ENCODE results near the gene CHD2. TPM values are rescaled to one million over a fixed set of nuclear protein-coding genes. Genes with fewer than 3 reads are reported as not detected.
A peak's percentile ranks its signal among the peaks of the same experiment; 100 is the strongest.

CHD2 gene
- total RNA-seq, 1 donor from 2014 or later, result 54.2 TPM

DNA sequence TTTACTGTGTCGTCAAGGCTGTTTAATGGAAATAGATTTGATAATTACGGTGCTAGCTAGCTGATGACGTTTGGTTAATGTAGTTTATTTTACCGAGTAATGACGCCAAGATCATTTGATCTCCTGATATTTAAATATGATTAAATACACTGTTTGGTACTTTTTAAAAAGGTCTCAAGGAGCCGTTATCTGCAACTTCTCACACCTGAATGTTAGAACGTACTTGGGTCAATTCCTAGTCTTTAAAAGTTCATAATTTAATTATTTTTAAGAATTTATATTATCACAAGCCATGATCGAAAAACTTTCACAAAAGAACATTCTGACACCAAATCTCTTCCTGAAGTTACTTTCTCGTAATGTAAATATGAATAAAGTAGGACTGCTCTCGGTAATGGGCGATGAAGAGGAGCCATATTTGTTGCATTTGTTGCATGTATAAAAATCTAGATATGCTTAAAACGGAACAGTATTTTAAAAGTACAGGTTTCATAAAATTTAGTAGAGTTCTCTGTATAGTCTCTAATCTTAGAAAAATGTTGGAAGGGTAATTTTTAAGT is 16.2 kb upstream of the CHD2 start:
- DNase-seq (ENCODE audit: low read depth), result no peak
- peak overlapping the region; percentile 92 for H3K4me3 ChIP-seq (ENCODE audit: low read depth, low read length)
- no peak for TF ChIP-seq CTCF (IDR thresholded peaks at IDR 0.05; ENCODE audit: insufficient read depth, low read length, poor library complexity, severe bottlenecking)
- no peaks in the 10 kb centered on the region for H3K27me3 ChIP-seq (ENCODE audit: control insufficient read depth, insufficient read depth, low read length)
- H3K36me3 ChIP-seq (ENCODE audit: control insufficient read depth, insufficient read depth, low read length), result peaks cover 1% of the 10 kb centered on the region

- DNase-seq (ENCODE audit: low read depth), result no peak
- Histone ChIP-seq H3K4me3 (ENCODE audit: low read depth, low read length) (peak overlapping the region; percentile 92), H3K27me3 (ENCODE audit: control insufficient read depth, insufficient read depth, low read length) (no peaks in the 10 kb centered on the region), H3K36me3 (ENCODE audit: control insufficient read depth, insufficient read depth, low read length) (peaks cover 1% of the 10 kb centered on the region)
- no peak for TF ChIP-seq CTCF (IDR thresholded peaks at IDR 0.05; ENCODE audit: insufficient read depth, low read length, poor library complexity, severe bottlenecking)
These were observed 15.5 kb upstream of the CHD2 start for GRCh38 chr15:92884436-92885223.

- Histone ChIP-seq H3K36me3 (ENCODE audit: control insufficient read depth, insufficient read depth, low read length) (peaks cover 1% of the 10 kb centered on the region), H3K4me3 (ENCODE audit: low read depth, low read length) (peak overlapping the region; percentile 92), H3K27me3 (ENCODE audit: control insufficient read depth, insufficient read depth, low read length) (no peaks in the 10 kb centered on the region)
- no peak for DNase-seq (ENCODE audit: low read depth)
- no peak for TF ChIP-seq CTCF (IDR thresholded peaks at IDR 0.05; ENCODE audit: insufficient read depth, low read length, poor library complexity, severe bottlenecking)
These were observed 14.7 kb upstream of the CHD2 start for GRCh38 chr15:92885224-92886041.

DNA sequence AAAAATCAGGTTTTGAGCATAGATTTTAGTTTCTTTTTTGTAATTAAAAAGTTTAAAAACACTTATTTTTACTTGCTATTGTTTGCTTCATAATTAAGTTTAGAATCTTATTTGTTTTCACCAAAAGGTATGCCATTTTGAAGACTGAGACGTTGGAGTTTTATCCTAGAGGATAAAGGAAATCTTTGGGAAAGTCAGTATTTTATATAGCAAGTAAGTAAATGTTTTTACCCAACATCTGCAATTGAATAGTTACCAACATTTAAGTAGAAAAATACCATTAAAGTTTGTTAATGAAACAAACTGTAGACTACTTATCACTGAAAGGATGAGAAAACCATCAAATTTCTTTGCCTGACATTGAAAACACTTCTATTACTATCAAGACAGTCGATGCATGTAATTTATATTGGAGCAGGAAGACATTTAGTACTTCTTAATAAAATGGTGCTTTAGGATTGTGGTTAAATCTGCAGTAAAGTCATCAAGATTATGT is 14.0 kb upstream of the CHD2 start:
- Histone ChIP-seq H3K4me3 (ENCODE audit: low read depth, low read length) (peak overlapping the region; percentile 92), H3K36me3 (ENCODE audit: control insufficient read depth, insufficient read depth, low read length) (peaks cover 1% of the 10 kb centered on the region), H3K27me3 (ENCODE audit: control insufficient read depth, insufficient read depth, low read length) (no peaks in the 10 kb centered on the region)
- no peak for TF ChIP-seq CTCF (IDR thresholded peaks at IDR 0.05; ENCODE audit: insufficient read depth, low read length, poor library complexity, severe bottlenecking)
- no peak for DNase-seq (ENCODE audit: low read depth)

DNA sequence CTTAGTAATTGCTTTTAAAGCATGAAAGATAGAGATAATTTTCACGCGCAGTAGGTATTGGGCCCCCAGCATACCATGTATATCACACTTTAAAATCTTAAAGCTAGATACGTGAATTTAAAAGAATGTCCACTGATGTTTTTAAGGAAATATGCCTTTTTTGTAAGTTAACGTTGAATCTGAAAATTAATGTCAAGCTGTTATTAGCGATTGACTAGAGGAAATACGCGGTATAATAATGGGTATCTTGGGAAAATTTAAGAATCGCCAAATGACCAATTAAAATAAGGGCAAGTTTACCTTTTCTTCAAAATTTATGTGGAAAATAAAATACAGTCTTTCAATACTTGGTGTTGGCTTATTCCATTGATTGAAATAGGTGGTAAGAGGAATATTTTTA is 13.3 kb upstream of the CHD2 start:
- DNase-seq (ENCODE audit: low read depth), result no peak
- no peak for TF ChIP-seq CTCF (IDR thresholded peaks at IDR 0.05; ENCODE audit: insufficient read depth, low read length, poor library complexity, severe bottlenecking)
- no peaks in the 10 kb centered on the region for H3K27me3 ChIP-seq (ENCODE audit: control insufficient read depth, insufficient read depth, low read length)
- H3K4me3 ChIP-seq (ENCODE audit: low read depth, low read length), result peak overlapping the region; percentile 92
- H3K36me3 ChIP-seq (ENCODE audit: control insufficient read depth, insufficient read depth, low read length), result peaks cover 1% of the 10 kb centered on the region

All from kidney epithelial cell (primary cell).